COLO668 (cell line): Measurements from ENCODE around the gene TOP2A.
"Not testable (repeated sequence)": the region's sequence is repeated elsewhere in the genome, so short reads cannot be mapped to it uniquely, and the experiment has no call there.

Experiments used
- DNase-seq: peaks from one replicate; lab custom pipeline; 2025; ENCODE audit not compliant: unreplicated experiment; lab: John Stamatoyannopoulos, UW

TOP2A gene

GRCh38 chr17:40382251-40382650 is 35.4 kb downstream of the TOP2A start:
- DNase-seq, result no peak

- no peak for DNase-seq
Observed at GRCh38 chr17:40378966-40379365, 38.7 kb downstream of the TOP2A start.

GRCh38 chr17:40377832-40378231 is 39.9 kb downstream of the TOP2A start:
- DNase-seq, result no peak

- not testable (repeated sequence) for DNase-seq
Observed at GRCh38 chr17:40376541-40376940, 41.2 kb downstream of the TOP2A start.

- DNase-seq, result not testable (repeated sequence)
Observed at GRCh38 chr17:40375786-40376185, 41.9 kb downstream of the TOP2A start.

- DNase-seq, result no peak
Observed at GRCh38 chr17:40374821-40375498, 42.7 kb downstream of the TOP2A start.

GRCh38 chr17:40373999-40374398 is 43.7 kb downstream of the TOP2A start:
- no peak for DNase-seq

GRCh38 chr17:40373324-40373723 is 44.4 kb downstream of the TOP2A start:
- DNase-seq, result no peak

- not testable (repeated sequence) for DNase-seq
Observed at GRCh38 chr17:40372644-40373043, 45.1 kb downstream of the TOP2A start.

GRCh38 chr17:40372031-40372430 is 45.7 kb downstream of the TOP2A start:
- DNase-seq, result no peak

GRCh38 chr17:40371261-40371929 is 46.3 kb downstream of the TOP2A start:
- DNase-seq, result peak; percentile 3

GRCh38 chr17:40369923-40370322 is 47.8 kb downstream of the TOP2A start:
- DNase-seq, result no peak

- DNase-seq, result not testable (repeated sequence)
Observed at GRCh38 chr17:40367728-40368127, 50.0 kb downstream of the TOP2A start.

GRCh38 chr17:40366861-40367518 is 50.7 kb downstream of the TOP2A start:
- DNase-seq, result no peak

- DNase-seq, result no peak
Observed at GRCh38 chr17:40366076-40366860, 51.4 kb downstream of the TOP2A start.

GRCh38 chr17:40364906-40365305 is 52.8 kb downstream of the TOP2A start:
- DNase-seq, result no peak

- no peak for DNase-seq
Observed at GRCh38 chr17:40364121-40364861, 53.4 kb downstream of the TOP2A start, which contains the start of gene GJD3. GJD3 (minus strand) TSS chr17:40364737; CDS start chr17:40363815, 922 bp downstream.

- DNase-seq, result peak; percentile 41
Observed at GRCh38 chr17:40363111-40363827, 54.4 kb downstream of the TOP2A start.

GRCh38 chr17:40362696-40363110 is 55.0 kb downstream of the TOP2A start:
- peak; percentile 62 for DNase-seq
